HepG2 (cell line): ENCODE data around the gene KCNAB1. TPM values are rescaled to one million over a fixed set of nuclear protein-coding genes. Genes with fewer than 3 reads are reported as not detected.

Experiments
- ATAC-seq: fragments of 200-7000 bp; cut with Tn5 transposase; 3 replicates; pipeline ENCODE4 v1.9.1; 2020; ENCODE audit warnings: mild to moderate bottlenecking, moderate library complexity
- BruUV-seq: library from RNA; stranded (reverse); fragments of 400-500 nt; replicated peaks from 2 replicates; lab custom pipeline; 2021; lab: Mats Ljungman, UMichigan
- CTCF ChIA-PET: fragments of 300-600 bp; formaldehyde crosslinking; extraction: SDS; loops from one replicate; lab custom pipeline; 2021; ENCODE audit warnings: low total read pairs, inconsistent platforms, low intra/inter-chr PET ratio; lab: Yijun Ruan, JAX
- POLR2A ChIA-PET: fragments of 350-600 bp; sonication (Branson Sonifier 250); formaldehyde crosslinking; loops from one replicate; lab custom pipeline; 2020; ENCODE audit warnings: antibody characterized with exemption, inconsistent platforms; lab: Yijun Ruan, JAX
- DNase-seq: peaks from one replicate; pipeline ENCODE4 v3.0.0-alpha.2; 2015; ENCODE audit warnings: low spot score
- FAIRE-seq: peaks from 3 replicates; lab custom pipeline; 2011; peaks lifted over from hg19 to GRCh38; lab: Jason Lieb, UNC
- H2AFZ ChIP-seq: one replicate; pipeline ENCODE4 v1.6.1; 2011; ENCODE audit warnings: low read length, inconsistent platforms
- H3K27ac ChIP-seq: fragments of 300-600 bp; 3 replicates; pipeline ENCODE4 v1.8.0; 2011; ENCODE audit warnings: mixed run types, mild to moderate bottlenecking, mixed read lengths, low read length, inconsistent platforms; ENCODE audit not compliant: insufficient read depth; ENCODE audit errors: extremely low read length
- H3K27me3 ChIP-seq, 2 experiments: fragments of 200-600 bp in 1 of 2; 2 replicates in 1 of 2; 3 replicates in 1 of 2; pipeline versions ENCODE4 v1.6.0 to v1.8.0; 2011; ENCODE audit warnings: low read length in 2 of 2, mild to moderate bottlenecking in 2 of 2, moderate library complexity in 2 of 2, inconsistent platforms in 1 of 2; ENCODE audit not compliant: insufficient read depth in 2 of 2, control insufficient read depth in 1 of 2
- H3K36me3 ChIP-seq, 2 experiments: fragments of 200-600 bp in 1 of 2; replicated peaks in 1 of 2; 2 replicates in 1 of 2; 3 replicates in 1 of 2; pipeline versions ENCODE4 v1.5.1 to v1.8.0; 2011; ENCODE audit warnings: low read length in 2 of 2, inconsistent platforms in 1 of 2; ENCODE audit not compliant: insufficient read depth in 2 of 2, control insufficient read depth in 1 of 2
- H3K4me1 ChIP-seq: 2 replicates; pipeline ENCODE4 v1.5.1; 2012; ENCODE audit warnings: low read length, inconsistent platforms; ENCODE audit not compliant: insufficient read depth
- H3K4me2 ChIP-seq: 2 replicates; pipeline ENCODE4 v1.6.0; 2011; ENCODE audit warnings: low read depth, low read length, inconsistent platforms
- H3K4me3 ChIP-seq, 3 experiments: fragments of 200-600 bp in 1 of 3; sonication (generic), shearing (Covaris generic) in 1 of 3; replicated peaks in 1 of 3; 2 replicates each; pipeline ENCODE4 v1.5.1; 2011 to 2016; ENCODE audit warnings: low read length in 3 of 3, inconsistent platforms in 2 of 3, low read depth in 2 of 3, mild to moderate bottlenecking in 2 of 3, control low read depth in 1 of 3, mixed read lengths in 1 of 3; ENCODE audit not compliant: insufficient read depth in 1 of 3
- H3K79me2 ChIP-seq: one replicate; pipeline ENCODE4 v1.6.1; 2011; ENCODE audit warnings: low read length, inconsistent platforms; ENCODE audit not compliant: insufficient read depth
- H3K9ac ChIP-seq: 2 replicates; pipeline ENCODE4 v1.6.0; 2011; ENCODE audit warnings: mild to moderate bottlenecking, low read depth, low read length, inconsistent platforms; ENCODE audit not compliant: insufficient read depth
- H3K9me3 ChIP-seq: 2 replicates; pipeline ENCODE4 v1.5.1; 2012; ENCODE audit warnings: mild to moderate bottlenecking, low read length
- H4K20me1 ChIP-seq: 2 replicates; pipeline ENCODE4 v1.6.0; 2011; ENCODE audit warnings: inconsistent platforms, mild to moderate bottlenecking, low read length, moderate library complexity; ENCODE audit not compliant: insufficient read depth
- AHR ChIP-seq: IDR thresholded peaks from 2 replicates; pipeline ENCODE4 v1.6.1; 2018; ENCODE audit warnings: missing genetic modification reagents, missing compliant biosample characterization
- HCFC1 ChIP-seq: fragments of 150-350 bp; IDR thresholded peaks from 2 replicates; pipeline ENCODE4 v1.6.1; 2014; ENCODE audit warnings: low read depth, low read length
- KDM3A ChIP-seq: IDR thresholded peaks from 2 replicates; pipeline ENCODE4 v1.6.1; 2018; ENCODE audit warnings: low read depth, missing compliant biosample characterization
- KDM5A ChIP-seq: fragments of 200-600 bp; sonication (generic); IDR thresholded peaks from 2 replicates; pipeline ENCODE4 v1.7.0; 2018; ENCODE audit warnings: antibody characterized with exemption, mild to moderate bottlenecking, low read length, borderline replicate concordance
- MED8 ChIP-seq: sonication (generic); formaldehyde crosslinking; IDR thresholded peaks from 2 replicates; pipeline ENCODE4 v1.8.1; 2023; ENCODE audit warnings: mild to moderate bottlenecking, missing genetic modification reagents; ENCODE audit not compliant: insufficient replicate concordance
- NR2C2 ChIP-seq: sonication (generic); formaldehyde crosslinking; IDR thresholded peaks from 2 replicates; pipeline ENCODE4 v1.4.0; 2020; ENCODE audit warnings: missing genetic modification reagents, mild to moderate bottlenecking, moderate library complexity, borderline replicate concordance
- PHF20 ChIP-seq: sonication (generic); formaldehyde crosslinking; IDR thresholded peaks from 2 replicates; pipeline ENCODE4 v1.5.0; 2020; ENCODE audit warnings: mild to moderate bottlenecking, missing genetic modification reagents
- SP140L ChIP-seq: sonication (generic); formaldehyde crosslinking; IDR thresholded peaks from 2 replicates; pipeline ENCODE4 v1.4.0; 2020; ENCODE audit warnings: missing genetic modification reagents, borderline replicate concordance
- SP2 ChIP-seq: sonication (generic); formaldehyde crosslinking; IDR thresholded peaks from 2 replicates; pipeline ENCODE4 v1.5.1; 2020; ENCODE audit warnings: mild to moderate bottlenecking, missing genetic modification reagents
- ZNF17 ChIP-seq: sonication (generic); formaldehyde crosslinking; IDR thresholded peaks from 2 replicates; pipeline ENCODE4 v1.5.0; 2020; ENCODE audit warnings: mild to moderate bottlenecking, missing genetic modification reagents
- ZNF543 ChIP-seq: sonication (generic); formaldehyde crosslinking; IDR thresholded peaks from 2 replicates; pipeline ENCODE4 v1.4.0; 2020; ENCODE audit warnings: mild to moderate bottlenecking, missing genetic modification reagents
- ZNF878 ChIP-seq: sonication (generic); formaldehyde crosslinking; IDR thresholded peaks from 2 replicates; pipeline ENCODE4 v1.8.1; 2023; ENCODE audit warnings: mild to moderate bottlenecking, missing genetic modification reagents, moderate library complexity
- WGBS: methylation state at CpG from one replicate; pipeline ENCODE4 v1.1.6; 2017; ENCODE audit warnings: low lambda C conversion rate; 5-methylcytosine and 5-hydroxymethylcytosine counted together
- in situ Hi-C: cut with HindIII; loops from 2 replicates; pipeline ENCODE4 v1.10.0; 2017; ENCODE audit warnings: low pct_unique_long_range_greater_than_20kb; ENCODE audit not compliant: extremely low pct_ligation_motif_present
- intact Hi-C: fragments of 100-400 bp; cut with micrococcal nuclease; formaldehyde crosslinking; loops from one replicate; pipeline ENCODE4 v1.10.0; 2022; ENCODE audit not compliant: unreplicated experiment
- polyA plus RNA-seq, 8 experiments: library from polyadenylated mRNA; depleted of rRNA in 3 of 8; stranded (reverse) in 7 of 8; unstranded in 1 of 8; fragments of >200 nt; fragmentation: Illumina TruSeq in 4 of 8; extraction: Trizol in 4 of 8; gene quantifications; 2 replicates each; pipeline versions ENCODE4 v1.2.1 to v1.2.3, GENCODE V29; 2011 to 2016; ENCODE audit warnings: low read depth in 4 of 8, missing spikeins in 1 of 8, mixed read lengths in 1 of 8; ENCODE audit not compliant: insufficient read depth in 1 of 8
- total RNA-seq, 5 experiments: library from RNA; depleted of rRNA; stranded (reverse); fragments of >200 nt; fragmentation: Illumina TruSeq; extraction: Trizol; gene quantifications; 2 replicates each; pipeline ENCODE4 v1.2.3, GENCODE V29; 2016; ENCODE audit warnings: low read depth in 1 of 5
- TF ChIP-seq, protein P1 (sequence below): sonication (generic); formaldehyde crosslinking; IDR thresholded peaks from 2 replicates; pipeline ENCODE4 v1.4.0; 2020; ENCODE audit warnings: missing genetic modification reagents
- TF ChIP-seq, protein P2 (sequence below), 2 experiments: sonication (generic) in 1 of 2; formaldehyde crosslinking in 1 of 2; IDR thresholded peaks; 2 replicates each; pipeline versions ENCODE4 v1.6.1 to v1.9.0; 2014 to 2022; ENCODE audit warnings: antibody characterized with exemption in 1 of 2, borderline replicate concordance in 1 of 2, inconsistent platforms in 1 of 2, low read depth in 1 of 2, missing genetic modification reagents in 1 of 2
- TF ChIP-seq, protein P3 (sequence below): sonication (generic); formaldehyde crosslinking; IDR thresholded peaks from 2 replicates; pipeline ENCODE4 v1.5.0; 2020; ENCODE audit warnings: missing genetic modification reagents, mild to moderate bottlenecking, borderline replicate concordance

The KCNAB1 gene
- total and polyA plus RNA-seq, 2 of the 13 experiments (the other 11 are each of a cell fraction or from before 2014, with no cell fraction given): not detected

DNA sequence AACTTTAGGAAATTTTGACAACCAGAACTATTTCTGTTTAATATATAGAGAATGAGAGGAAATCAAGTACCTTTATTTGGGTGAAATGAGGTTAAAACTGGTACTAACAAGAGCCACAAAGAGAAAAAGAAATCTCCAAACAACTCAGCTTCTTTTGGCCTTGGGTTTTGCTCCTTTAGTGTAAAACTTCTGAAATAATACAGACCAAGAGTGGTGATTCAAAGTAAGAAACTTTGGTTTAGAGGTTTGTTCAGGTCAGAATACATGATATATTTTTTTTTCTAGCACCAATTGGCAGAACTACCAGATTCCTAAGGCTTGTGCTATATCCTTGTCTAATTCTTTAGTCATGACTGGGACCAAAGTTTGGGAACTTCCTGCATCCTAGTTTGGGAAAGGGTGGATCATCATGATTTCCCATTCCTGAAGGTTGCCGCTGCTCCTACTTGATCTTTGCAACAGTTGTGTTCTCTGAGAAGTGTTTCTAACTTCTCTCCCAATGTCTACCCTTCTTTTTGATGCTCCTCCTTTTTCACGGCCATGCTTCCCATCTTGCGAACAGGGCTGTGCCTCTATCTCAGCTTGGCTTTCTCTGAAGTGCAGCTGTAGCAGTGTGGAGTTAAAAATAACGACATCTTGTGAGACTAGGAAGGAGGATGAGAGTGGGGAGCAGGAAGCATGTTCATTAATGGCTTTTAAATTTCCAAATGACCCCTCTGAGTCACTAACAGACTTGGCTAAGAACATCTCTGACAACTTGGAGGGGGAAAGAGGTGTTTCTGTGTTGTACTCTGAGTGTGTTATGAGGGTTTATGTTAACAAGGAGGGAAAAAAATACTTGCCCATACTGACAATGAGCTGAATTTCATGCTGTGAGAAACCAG is 87.7 kb downstream of the KCNAB1 start:
- Histone ChIP-seq H3K27me3 (peaks cover 0 to 4% of the 10 kb centered on the region in 2 experiments; a peak in 1 of 5 replicates), H3K27ac (no peak overlapping the region), H3K9me3 (no peaks in the 10 kb centered on the region), H4K20me1 (no peaks in the 10 kb centered on the region), H3K79me2 (no peaks in the 10 kb centered on the region), H3K4me2 (no peak overlapping the region), H3K36me3 (no peaks in the 10 kb centered on the region), H3K4me3 (no peak overlapping the region), H2AFZ (no peak overlapping the region), H3K4me1 (no peaks in the 10 kb centered on the region), H3K9ac (no peak overlapping the region)
- POLR2A ChIA-PET: no interaction called here
- CTCF ChIA-PET: no interaction called here
- TF ChIP-seq KDM5A (no peak), KDM3A (no peak), ZNF878 (CRISPR knock-in tag) (no peak), MED8 (CRISPR knock-in tag) (no peak), ZNF543 (CRISPR knock-in tag) (no peak), SP2 (CRISPR knock-in tag) (no peak), SP140L (no peak), ZNF17 (CRISPR knock-in tag) (no peak), NR2C2 (no peak), AHR (CRISPR knock-in tag) (no peak), PHF20 (CRISPR knock-in tag) (no peak), HCFC1 (no peak)
- TF ChIP-seq, protein P1, sequence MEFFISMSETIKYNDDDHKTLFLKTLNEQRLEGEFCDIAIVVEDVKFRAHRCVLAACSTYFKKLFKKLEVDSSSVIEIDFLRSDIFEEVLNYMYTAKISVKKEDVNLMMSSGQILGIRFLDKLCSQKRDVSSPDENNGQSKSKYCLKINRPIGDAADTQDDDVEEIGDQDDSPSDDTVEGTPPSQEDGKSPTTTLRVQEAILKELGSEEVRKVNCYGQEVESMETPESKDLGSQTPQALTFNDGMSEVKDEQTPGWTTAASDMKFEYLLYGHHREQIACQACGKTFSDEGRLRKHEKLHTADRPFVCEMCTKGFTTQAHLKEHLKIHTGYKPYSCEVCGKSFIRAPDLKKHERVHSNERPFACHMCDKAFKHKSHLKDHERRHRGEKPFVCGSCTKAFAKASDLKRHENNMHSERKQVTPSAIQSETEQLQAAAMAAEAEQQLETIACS (CRISPR knock-in tag): no peak
- TF ChIP-seq, protein P2, sequence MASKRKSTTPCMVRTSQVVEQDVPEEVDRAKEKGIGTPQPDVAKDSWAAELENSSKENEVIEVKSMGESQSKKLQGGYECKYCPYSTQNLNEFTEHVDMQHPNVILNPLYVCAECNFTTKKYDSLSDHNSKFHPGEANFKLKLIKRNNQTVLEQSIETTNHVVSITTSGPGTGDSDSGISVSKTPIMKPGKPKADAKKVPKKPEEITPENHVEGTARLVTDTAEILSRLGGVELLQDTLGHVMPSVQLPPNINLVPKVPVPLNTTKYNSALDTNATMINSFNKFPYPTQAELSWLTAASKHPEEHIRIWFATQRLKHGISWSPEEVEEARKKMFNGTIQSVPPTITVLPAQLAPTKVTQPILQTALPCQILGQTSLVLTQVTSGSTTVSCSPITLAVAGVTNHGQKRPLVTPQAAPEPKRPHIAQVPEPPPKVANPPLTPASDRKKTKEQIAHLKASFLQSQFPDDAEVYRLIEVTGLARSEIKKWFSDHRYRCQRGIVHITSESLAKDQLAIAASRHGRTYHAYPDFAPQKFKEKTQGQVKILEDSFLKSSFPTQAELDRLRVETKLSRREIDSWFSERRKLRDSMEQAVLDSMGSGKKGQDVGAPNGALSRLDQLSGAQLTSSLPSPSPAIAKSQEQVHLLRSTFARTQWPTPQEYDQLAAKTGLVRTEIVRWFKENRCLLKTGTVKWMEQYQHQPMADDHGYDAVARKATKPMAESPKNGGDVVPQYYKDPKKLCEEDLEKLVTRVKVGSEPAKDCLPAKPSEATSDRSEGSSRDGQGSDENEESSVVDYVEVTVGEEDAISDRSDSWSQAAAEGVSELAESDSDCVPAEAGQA (IDR thresholded peaks at IDR 0.05; ENCODE audit: low read depth): no peak
- TF ChIP-seq, protein P2 (CRISPR knock-in tag; IDR thresholded peaks at IDR 0.05; ENCODE audit: borderline replicate concordance): no peak
- TF ChIP-seq, protein P3, sequence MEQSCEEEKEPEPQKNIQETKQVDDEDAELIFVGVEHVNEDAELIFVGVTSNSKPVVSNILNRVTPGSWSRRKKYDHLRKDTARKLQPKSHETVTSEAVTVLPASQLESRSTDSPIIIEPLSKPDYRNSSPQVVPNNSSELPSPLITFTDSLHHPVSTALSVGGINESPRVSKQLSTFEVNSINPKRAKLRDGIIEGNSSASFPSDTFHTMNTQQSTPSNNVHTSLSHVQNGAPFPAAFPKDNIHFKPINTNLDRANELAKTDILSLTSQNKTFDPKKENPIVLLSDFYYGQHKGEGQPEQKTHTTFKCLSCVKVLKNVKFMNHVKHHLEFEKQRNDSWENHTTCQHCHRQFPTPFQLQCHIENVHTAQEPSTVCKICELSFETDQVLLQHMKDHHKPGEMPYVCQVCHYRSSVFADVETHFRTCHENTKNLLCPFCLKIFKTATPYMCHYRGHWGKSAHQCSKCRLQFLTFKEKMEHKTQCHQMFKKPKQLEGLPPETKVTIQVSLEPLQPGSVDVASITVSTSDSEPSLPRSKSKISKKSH: no peak
- no peak for ATAC-seq
- no peak for FAIRE-seq
- no TSS peak for BruUV-seq
- 55% methylated on average over 4 of the region's 4 CpGs for WGBS
- in situ Hi-C loops (no loop called here), intact Hi-C loops (no loop called here)
- DNase-seq: no peak
